ENCODE data around the gene IGSF6.
"Not testable (repeated sequence)": the region's sequence is repeated elsewhere in the genome, so short reads cannot be mapped to it uniquely, and the experiment has no call there.

IGSF6 gene

GRCh38 chr16:21652453-21652852 lies at the start of gene IGSF6:
Gene IGSF6, minus strand, starts transcription at chr16:21652608. Its CDS starts 10 bp downstream, at chr16:21652598.
- no peak for DNase-seq (ENCODE audit: low read depth in 1 of 2, low spot score in 1 of 2)

- no peak for DNase-seq (ENCODE audit: low read depth in 1 of 2, low spot score in 1 of 2)
Observed at GRCh38 chr16:21701271-21701670, 48.9 kb upstream of the IGSF6 start.

- no peak for DNase-seq (ENCODE audit: low read depth in 1 of 2, low spot score in 1 of 2)
Observed at GRCh38 chr16:21698169-21699032, 46.0 kb upstream of the IGSF6 start.

- no peak for DNase-seq (ENCODE audit: low read depth in 1 of 2, low spot score in 1 of 2)
Observed at GRCh38 chr16:21697032-21697431, 44.6 kb upstream of the IGSF6 start.

DNA sequence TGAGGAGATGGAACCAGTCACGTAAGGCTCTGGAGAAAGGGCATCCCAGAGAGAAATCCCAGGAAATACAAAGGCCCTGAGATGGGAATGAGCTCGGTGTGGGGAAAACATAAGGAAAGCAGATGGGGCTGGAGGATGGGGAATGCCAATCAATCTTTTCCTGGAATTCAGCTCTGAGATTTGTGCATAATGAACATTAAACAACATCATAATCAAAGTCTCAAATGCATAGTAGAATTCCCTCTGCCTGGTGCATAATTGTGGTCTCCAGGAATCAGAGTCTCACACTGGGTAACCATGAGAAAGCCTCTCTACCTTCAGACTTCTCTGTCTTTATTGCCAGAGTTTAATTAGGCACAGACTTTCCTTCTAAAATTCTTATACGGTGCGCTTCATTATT lies 42.2 kb upstream of the IGSF6 start:
- DNase-seq (ENCODE audit: low read depth in 1 of 2, low spot score in 1 of 2), result no peak

DNA sequence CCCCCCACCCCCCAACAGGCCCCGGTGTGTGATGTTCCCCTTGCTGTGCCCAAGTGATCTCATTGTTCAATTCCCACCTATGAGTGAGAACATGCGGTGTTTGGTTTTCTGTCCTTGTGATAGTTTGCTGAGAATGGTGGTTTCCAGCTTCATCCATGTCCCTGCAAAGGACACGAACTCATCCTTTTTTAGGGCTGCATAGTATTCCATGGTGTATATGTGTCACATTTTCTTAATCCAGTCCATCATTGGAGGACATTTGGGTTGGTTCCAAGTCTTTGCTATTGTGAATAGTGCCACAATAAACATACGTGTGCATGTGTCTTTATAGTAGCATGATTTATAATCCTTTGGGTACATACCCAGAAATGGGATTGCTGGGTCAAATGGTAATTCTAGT lies 38.6 kb upstream of the IGSF6 start:
- not testable (repeated sequence) for DNase-seq (ENCODE audit: low read depth in 1 of 2, low spot score in 1 of 2)

DNA sequence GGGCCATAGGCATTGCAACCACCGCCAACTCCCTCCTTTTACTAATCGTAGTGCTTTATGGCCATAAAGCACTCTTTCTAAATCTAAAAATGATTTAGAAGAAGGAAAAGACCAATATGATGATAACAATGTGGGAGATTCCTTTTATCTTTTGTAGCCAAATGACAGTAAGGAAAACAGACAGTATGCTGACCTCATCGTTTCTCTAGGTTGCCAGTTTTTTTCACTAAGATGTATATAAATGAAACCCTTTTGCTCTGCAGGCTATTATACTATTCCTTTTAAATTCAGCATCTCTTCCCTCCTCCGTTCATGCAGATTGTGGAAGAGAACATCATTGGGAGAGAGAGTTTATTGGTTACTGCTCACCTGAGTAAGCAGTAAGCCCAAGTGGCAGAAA lies 36.7 kb upstream of the IGSF6 start:
- DNase-seq (ENCODE audit: low read depth in 1 of 2, low spot score in 1 of 2), result no peak

DNA sequence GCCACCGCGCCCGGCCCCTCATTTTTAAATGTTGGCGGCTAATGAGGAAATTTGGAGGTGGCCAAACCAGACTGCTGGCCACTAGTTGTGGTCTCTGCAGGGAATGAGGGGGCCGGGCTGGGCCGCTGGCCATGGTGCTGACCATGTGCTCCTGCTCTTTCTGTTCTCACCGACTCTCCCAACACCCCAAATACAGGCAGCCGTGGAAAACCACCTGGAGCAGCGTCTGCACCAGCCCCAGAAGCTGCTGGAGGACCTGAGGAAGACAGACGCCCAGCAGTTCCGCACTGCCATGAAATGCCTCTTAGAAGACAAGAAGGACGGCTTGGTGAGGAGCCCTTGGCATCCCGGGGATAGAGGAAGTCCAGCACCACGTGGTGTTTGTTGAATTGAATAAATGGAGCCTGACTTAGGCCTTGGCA lies 32.6 kb upstream of the IGSF6 start:
- DNase-seq (ENCODE audit: low read depth in 1 of 2, low spot score in 1 of 2), result no peak

DNA sequence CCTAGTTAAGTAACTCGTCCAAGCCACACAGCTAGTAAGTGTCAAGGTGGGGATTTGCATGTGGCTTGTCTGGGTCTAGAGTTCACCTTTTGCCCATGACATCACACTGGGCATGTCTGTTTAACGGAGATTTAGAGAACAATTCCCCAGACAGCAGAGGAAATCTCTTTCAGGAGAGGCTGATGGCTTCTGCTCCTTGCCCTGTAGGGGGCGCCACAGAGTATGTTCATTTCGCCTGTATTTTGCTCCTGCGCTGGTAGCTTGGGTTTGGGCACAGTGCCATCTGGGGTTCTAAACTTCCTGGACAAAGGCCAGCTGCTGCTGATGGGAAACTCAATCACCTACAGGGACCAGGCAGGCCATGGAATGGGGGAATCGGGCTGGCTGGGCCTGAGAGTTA lies 31.8 kb upstream of the IGSF6 start:
- DNase-seq (ENCODE audit: low read depth in 1 of 2, low spot score in 1 of 2), result peak in 1 of 2 donors; percentile 9

GRCh38 chr16:21683184-21683583 lies 30.8 kb upstream of the IGSF6 start:
- no peak for DNase-seq (ENCODE audit: low read depth in 1 of 2, low spot score in 1 of 2)

DNA sequence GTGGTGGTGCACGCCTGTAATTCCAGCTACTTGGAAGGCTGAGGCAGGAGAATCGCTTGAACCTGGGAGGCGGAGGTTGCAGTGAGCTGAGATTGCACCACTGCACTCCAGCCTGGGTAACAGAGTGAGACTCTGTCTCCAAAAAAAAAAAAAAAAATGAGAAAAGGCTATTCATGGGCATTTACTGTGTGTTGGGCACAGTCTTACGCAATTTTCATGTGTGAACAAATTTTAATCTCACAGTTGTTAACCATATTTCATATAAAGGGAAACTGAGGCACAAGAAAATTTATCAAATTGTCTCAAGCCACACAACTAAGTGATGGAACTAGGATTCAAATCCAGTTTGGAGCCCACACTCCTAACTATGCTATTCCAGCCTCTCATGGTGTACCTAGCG lies 28.3 kb upstream of the IGSF6 start:
- not testable (repeated sequence) for DNase-seq (ENCODE audit: low read depth in 1 of 2, low spot score in 1 of 2)

DNA sequence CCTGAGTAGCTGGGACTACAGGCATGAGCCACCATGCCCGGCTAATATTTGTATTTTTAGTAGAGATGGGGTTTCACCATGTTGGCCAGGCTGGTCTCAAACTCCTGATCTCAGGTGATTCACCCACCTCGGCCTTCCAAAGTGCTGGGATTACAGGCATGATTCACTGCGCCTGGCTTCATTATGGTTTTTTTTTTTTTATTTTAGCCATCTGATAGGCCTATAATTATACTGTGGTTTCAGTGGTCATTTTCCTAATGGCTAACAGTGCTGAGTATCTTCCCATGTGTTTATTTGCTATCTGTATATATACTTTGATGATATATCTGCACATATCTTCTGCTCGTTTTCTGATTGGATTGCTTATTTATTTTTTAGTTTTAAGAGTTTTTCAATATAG lies 22.0 kb upstream of the IGSF6 start:
- DNase-seq (ENCODE audit: low read depth in 1 of 2, low spot score in 1 of 2), result not testable (repeated sequence)

- no peak for DNase-seq (ENCODE audit: low read depth in 1 of 2, low spot score in 1 of 2)
Observed at GRCh38 chr16:21673469-21673868, 21.1 kb upstream of the IGSF6 start.

GRCh38 chr16:21667575-21667974 lies 15.2 kb upstream of the IGSF6 start:
- no peak for DNase-seq (ENCODE audit: low read depth in 1 of 2, low spot score in 1 of 2)

DNA sequence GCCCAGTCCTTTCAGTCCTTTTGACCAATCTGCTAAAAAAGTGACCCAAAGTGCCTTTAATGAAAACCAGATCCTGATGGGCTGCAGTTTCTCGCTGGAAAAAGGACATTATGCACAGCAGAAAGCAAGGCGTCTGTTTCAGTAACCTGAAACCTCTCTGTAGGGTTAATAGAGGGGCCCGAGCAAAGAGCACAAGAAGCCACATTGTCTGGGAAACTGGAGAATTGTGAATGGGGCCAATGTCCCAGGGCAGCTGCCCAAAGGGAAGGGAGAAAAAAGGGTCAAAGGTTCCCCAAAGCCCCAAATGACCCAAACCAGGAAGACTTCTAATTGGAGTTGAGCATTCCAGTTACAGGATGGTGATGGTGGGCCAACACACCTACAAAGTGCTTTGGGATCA lies 14.4 kb upstream of the IGSF6 start:
- no peak for DNase-seq (ENCODE audit: low read depth in 1 of 2, low spot score in 1 of 2)

DNA sequence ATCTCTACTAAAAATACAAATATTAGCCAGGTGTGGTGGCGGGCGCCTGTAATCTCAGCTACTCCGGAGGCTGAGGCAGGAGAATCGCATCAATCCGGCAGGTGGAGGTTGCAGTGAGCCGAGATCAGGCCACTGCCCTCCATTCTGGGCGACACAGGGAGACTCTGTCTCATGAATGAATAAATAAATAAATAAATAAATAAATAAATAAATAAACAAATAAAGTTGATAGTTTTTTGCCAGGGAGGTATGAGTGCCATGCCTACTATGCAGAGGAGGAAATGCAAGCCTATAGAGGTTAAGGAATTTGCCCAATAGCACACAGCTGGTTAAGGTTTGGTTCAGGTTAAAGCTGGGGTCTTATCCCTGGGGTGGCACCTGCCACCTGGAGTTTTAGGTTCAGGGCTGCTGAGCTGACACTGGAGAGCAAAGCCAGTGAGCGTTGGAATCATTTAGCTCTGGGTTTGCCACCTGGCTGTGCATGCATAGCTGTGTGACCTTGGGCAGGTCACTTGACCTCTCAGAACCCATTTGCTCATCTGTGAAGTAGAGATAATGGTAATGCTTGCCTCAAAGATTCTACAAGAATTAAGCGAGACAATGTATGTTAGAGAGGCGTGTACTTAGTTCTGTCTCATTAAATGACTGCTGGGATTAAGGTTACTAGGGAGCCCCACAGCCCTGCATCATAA lies 12.5 kb upstream of the IGSF6 start:
- no peak for DNase-seq (ENCODE audit: low read depth in 1 of 2, low spot score in 1 of 2)

DNA sequence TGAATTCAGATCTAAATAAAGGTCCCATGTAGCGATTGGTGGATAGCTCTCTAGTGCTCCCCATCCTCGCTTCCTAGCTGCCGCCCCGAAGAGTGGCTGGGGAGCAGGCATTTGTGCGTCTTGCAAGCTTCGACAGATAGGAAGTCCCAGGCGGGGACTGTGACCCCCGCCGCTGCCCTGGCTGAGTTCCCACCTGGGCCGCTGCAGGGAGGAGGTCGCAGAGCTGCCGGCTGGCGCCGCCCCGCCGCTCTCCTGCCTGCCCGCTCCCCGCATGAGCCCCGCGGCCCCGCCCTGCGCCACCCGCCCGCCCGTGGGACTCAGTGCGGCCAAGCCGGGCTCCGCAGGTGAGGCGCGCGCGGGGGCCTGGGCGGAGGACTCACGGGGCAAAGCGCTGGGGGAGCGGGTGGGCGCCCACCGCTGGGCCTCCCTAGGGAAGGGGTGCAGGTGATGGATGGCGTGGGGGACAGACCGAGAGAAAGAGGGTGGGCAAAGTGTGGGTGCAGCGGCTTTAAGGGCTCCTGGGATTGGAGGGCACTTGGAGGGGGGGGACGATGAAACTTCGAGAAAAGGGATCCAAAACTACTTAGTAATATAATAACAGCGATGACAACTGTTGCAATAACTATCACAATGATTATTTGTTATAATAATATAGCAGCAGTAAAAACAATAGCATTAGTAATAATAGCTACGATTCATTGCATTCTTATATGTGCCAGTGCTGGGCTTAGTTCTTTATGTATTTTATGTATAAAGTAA lies 11.7 kb upstream of the IGSF6 start, which contains the start of gene OTOA:
TSS of gene OTOA (plus strand) at position 80 of the 759 bp plus-strand sequence. CDS start 14,547 bp downstream, outside the sequence.
- DNase-seq (ENCODE audit: low read depth in 1 of 2, low spot score in 1 of 2), result no peak

DNA sequence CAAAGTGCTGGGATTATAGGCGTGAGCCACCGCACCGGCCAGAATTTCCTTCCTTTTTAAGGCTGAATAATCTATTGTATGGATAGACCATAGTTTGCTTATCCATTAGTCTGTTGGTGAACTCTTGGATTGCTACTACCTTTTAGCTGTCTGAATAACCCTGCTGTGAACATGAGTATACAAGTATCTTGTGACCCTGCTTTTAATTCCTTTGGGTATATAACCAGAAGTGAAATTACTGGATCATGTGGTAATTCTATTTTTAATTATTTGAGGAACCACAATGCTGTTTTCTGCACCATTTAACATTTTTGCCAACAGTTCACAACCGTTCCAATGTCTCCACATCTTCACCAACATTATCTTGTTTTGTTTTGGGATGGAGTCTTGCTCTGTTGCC lies 6.7 kb upstream of the IGSF6 start:
- DNase-seq (ENCODE audit: low read depth in 1 of 2, low spot score in 1 of 2), result no peak

- peak in 1 of 2 donors; percentile 47 for DNase-seq (ENCODE audit: low read depth in 1 of 2, low spot score in 1 of 2)
Observed at GRCh38 chr16:21656795-21657768, 4.7 kb upstream of the IGSF6 start.

DNA sequence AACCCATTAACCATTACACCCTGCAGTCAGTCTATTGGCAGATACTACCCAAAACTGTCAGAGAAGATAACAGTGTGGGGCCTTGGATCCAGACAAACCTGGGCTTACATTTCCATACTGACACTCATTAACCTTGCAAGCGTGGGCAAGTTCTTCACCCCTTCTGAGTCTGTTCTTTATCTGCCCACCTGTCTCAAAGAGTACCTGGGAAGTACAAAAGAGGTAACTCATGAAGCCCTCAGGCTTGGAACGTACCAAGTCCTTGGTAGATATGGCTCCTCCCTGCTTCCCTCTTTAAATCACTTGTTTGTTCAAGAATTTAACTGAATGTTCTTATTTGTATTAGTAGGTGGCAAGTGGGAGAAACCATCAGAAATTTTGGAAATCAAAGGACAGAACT lies 2.5 kb upstream of the IGSF6 start:
- no peak for DNase-seq (ENCODE audit: low read depth in 1 of 2, low spot score in 1 of 2)
